Bronchial epithelial cell (primary cell): ENCODE results near the gene ANKRD27. TPM values are rescaled to one million over a fixed set of nuclear protein-coding genes. Genes with fewer than 3 reads are reported as not detected.

ENCODE experiments used
- DNase-seq: peaks from one replicate; pipeline ENCODE4 v3.0.0-alpha.2; 2010; ENCODE audit warnings: low read depth
- FAIRE-seq: peaks from 2 replicates; lab custom pipeline; 2011; peaks lifted over from hg19 to GRCh38; lab: Jason Lieb, UNC
- H3K27me3 ChIP-seq: 2 replicates; pipeline ENCODE4 v1.5.1; 2011; ENCODE audit warnings: low read length; ENCODE audit not compliant: control insufficient read depth, insufficient read depth
- H3K36me3 ChIP-seq: 2 replicates; pipeline ENCODE4 v1.5.1; 2011; ENCODE audit warnings: low read length; ENCODE audit not compliant: control insufficient read depth, insufficient read depth
- H3K4me3 ChIP-seq: 2 replicates; pipeline ENCODE4 v1.5.1; 2011; ENCODE audit warnings: mild to moderate bottlenecking, low read depth, low read length, control low read depth
- total RNA-seq: library from RNA; depleted of rRNA; stranded (reverse); fragments of >200 nt; gene quantifications from 2 replicates; pipeline ENCODE4 v1.2.1, GENCODE V29; 2014
- TF ChIP-seq, protein P1 (sequence below): IDR thresholded peaks from 2 replicates; pipeline ENCODE4 v1.5.1; 2011; ENCODE audit warnings: mild to moderate bottlenecking, moderate library complexity, low read length, control low read depth, inconsistent platforms; ENCODE audit not compliant: insufficient read depth, severe bottlenecking

ANKRD27 gene
- total RNA-seq, 1 donor from 2014 or later, result 37.6 TPM

- TF ChIP-seq, protein P1, sequence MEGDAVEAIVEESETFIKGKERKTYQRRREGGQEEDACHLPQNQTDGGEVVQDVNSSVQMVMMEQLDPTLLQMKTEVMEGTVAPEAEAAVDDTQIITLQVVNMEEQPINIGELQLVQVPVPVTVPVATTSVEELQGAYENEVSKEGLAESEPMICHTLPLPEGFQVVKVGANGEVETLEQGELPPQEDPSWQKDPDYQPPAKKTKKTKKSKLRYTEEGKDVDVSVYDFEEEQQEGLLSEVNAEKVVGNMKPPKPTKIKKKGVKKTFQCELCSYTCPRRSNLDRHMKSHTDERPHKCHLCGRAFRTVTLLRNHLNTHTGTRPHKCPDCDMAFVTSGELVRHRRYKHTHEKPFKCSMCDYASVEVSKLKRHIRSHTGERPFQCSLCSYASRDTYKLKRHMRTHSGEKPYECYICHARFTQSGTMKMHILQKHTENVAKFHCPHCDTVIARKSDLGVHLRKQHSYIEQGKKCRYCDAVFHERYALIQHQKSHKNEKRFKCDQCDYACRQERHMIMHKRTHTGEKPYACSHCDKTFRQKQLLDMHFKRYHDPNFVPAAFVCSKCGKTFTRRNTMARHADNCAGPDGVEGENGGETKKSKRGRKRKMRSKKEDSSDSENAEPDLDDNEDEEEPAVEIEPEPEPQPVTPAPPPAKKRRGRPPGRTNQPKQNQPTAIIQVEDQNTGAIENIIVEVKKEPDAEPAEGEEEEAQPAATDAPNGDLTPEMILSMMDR, result no peak
- no peak for DNase-seq
- no peaks in the 10 kb centered on the region for H3K36me3 ChIP-seq
- FAIRE-seq, result no peak
- H3K27me3 ChIP-seq, result no peaks in the 10 kb centered on the region
- no peak overlapping the region for H3K4me3 ChIP-seq
Measured at GRCh38 chr19:32567486-32567885, 107.5 kb downstream of the ANKRD27 start.

- Histone ChIP-seq H3K27me3 (no peaks in the 10 kb centered on the region), H3K36me3 (no peaks in the 10 kb centered on the region), H3K4me3 (no peak overlapping the region)
- FAIRE-seq (no peak), DNase-seq (no peak)
- TF ChIP-seq, protein P1, result no peak
Measured at GRCh38 chr19:32566246-32566830, 108.6 kb downstream of the ANKRD27 start.

GRCh38 chr19:32563761-32564160 lies 111.2 kb downstream of the ANKRD27 start:
- no peak for DNase-seq
- TF ChIP-seq, protein P1, result no peak
- no peaks in the 10 kb centered on the region for H3K36me3 ChIP-seq
- no peaks in the 10 kb centered on the region for H3K27me3 ChIP-seq
- no peak overlapping the region for H3K4me3 ChIP-seq
- FAIRE-seq, result no peak

DNA sequence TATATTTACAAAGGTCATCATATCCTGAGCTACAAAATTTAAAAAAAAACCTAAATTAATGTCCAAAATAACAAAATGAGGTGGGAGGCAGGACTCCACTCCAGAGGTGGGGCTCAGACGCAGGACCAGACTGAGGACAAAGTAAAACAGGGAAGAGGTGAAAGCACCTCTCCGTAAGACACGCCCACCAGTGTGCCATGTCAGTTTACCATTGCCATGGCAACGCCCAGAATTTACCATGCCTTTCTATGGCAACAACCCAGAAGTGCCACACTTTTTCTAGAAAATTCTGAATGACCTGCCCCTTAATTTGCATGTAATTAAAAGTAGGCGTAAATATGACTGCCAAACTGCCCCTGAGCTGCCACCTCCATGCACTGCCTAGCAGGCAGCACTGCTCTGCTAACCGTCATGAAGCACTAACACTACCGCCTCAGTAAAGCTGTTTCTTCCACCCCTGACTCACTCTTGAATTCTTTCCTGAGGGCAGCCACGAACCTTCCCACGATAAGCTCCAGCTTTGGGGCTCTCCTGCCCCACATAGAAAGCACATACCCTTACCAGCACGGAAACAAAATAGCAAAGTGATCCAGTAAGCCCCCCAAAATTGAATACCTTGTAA lies 116.3 kb downstream of the ANKRD27 start:
- Histone ChIP-seq H3K4me3 (no peak overlapping the region), H3K27me3 (no peaks in the 10 kb centered on the region), H3K36me3 (no peaks in the 10 kb centered on the region)
- no peak for FAIRE-seq
- TF ChIP-seq, protein P1, result no peak
- no peak for DNase-seq

GRCh38 chr19:32555786-32556185 lies 119.2 kb downstream of the ANKRD27 start:
- DNase-seq, result no peak
- H3K36me3 ChIP-seq, result no peaks in the 10 kb centered on the region
- H3K27me3 ChIP-seq, result no peaks in the 10 kb centered on the region
- TF ChIP-seq, protein P1, result no peak
- no peak overlapping the region for H3K4me3 ChIP-seq
- FAIRE-seq, result no peak

- H3K36me3 ChIP-seq, result no peaks in the 10 kb centered on the region
- no peak for DNase-seq
- FAIRE-seq, result no peak
- TF ChIP-seq, protein P1, result no peak
- no peaks in the 10 kb centered on the region for H3K27me3 ChIP-seq
- H3K4me3 ChIP-seq, result no peak overlapping the region
Measured at GRCh38 chr19:32550666-32551065, 124.3 kb downstream of the ANKRD27 start.
